DMS 273 treated with DMSO at 0.1 percent for 48 hours (cell line): ENCODE results near the gene TAAR8.
"Not testable (repeated sequence)": the region's sequence is repeated elsewhere in the genome, so short reads cannot be mapped to it uniquely, and the experiment has no call there.

ENCODE experiments used
- DNase-seq: peaks from one replicate; lab custom pipeline; 2025; lab: John Stamatoyannopoulos, UW

Gene TAAR8

GRCh38 chr6:132552372-132552771, at the start of gene TAAR8:
Gene TAAR8, plus strand, starts transcription at chr6:132552672. Its CDS starts 21 bp downstream, at chr6:132552693.
- no peak for DNase-seq

- DNase-seq: no peak
These were observed 47.7 kb upstream of the TAAR8 start for GRCh38 chr6:132504757-132505156.

GRCh38 chr6:132505158-132505557, 47.3 kb upstream of the TAAR8 start:
- DNase-seq: no peak

GRCh38 chr6:132506461-132506860, 46.0 kb upstream of the TAAR8 start:
- no peak for DNase-seq

- DNase-seq: no peak
These were observed 45.3 kb upstream of the TAAR8 start for GRCh38 chr6:132506869-132507808.

GRCh38 chr6:132511210-132511830, 41.2 kb upstream of the TAAR8 start:
- DNase-seq: no peak

- DNase-seq: no peak
These were observed 40.6 kb upstream of the TAAR8 start for GRCh38 chr6:132511831-132512220.

GRCh38 chr6:132512342-132512637, 40.2 kb upstream of the TAAR8 start:
- no peak for DNase-seq

- peak; percentile 45 for DNase-seq
These were observed 39.5 kb upstream of the TAAR8 start, which contains the start of gene STX7 for GRCh38 chr6:132512638-132513632. Gene STX7, minus strand, starts transcription at chr6:132513116. Its CDS starts 9,586 bp downstream, at chr6:132503530.

GRCh38 chr6:132513831-132514545, 38.5 kb upstream of the TAAR8 start:
- DNase-seq: no peak

GRCh38 chr6:132515386-132515785, 37.1 kb upstream of the TAAR8 start:
- DNase-seq: no peak

GRCh38 chr6:132520953-132521352, 31.5 kb upstream of the TAAR8 start:
- no peak for DNase-seq

- no peak for DNase-seq
These were observed 27.8 kb upstream of the TAAR8 start for GRCh38 chr6:132524646-132525045.

GRCh38 chr6:132525866-132526265, 26.6 kb upstream of the TAAR8 start:
- no peak for DNase-seq

- no peak for DNase-seq
These were observed 26.0 kb upstream of the TAAR8 start for GRCh38 chr6:132526461-132526860.

GRCh38 chr6:132527791-132528190, 24.7 kb upstream of the TAAR8 start:
- DNase-seq: no peak

- DNase-seq: peak; percentile 22
These were observed 22.0 kb upstream of the TAAR8 start for GRCh38 chr6:132530293-132530974.

- not testable (repeated sequence) for DNase-seq
These were observed 17.9 kb upstream of the TAAR8 start for GRCh38 chr6:132534546-132534945.

GRCh38 chr6:132537145-132537544, 15.3 kb upstream of the TAAR8 start:
- no peak for DNase-seq

GRCh38 chr6:132537977-132538376, 14.5 kb upstream of the TAAR8 start, which contains the start of gene TAAR9:
Gene TAAR9, plus strand, starts transcription at chr6:132538277. Its CDS starts 13 bp downstream, at chr6:132538290.
- DNase-seq: no peak

GRCh38 chr6:132544826-132545225, 7.6 kb upstream of the TAAR8 start:
- no peak for DNase-seq
